IMR-90 (cell line): Measurements from ENCODE around the gene ZNF12. TPM values are rescaled to one million over a fixed set of nuclear protein-coding genes. Genes with fewer than 3 reads are reported as not detected.

Experiments used
- ATAC-seq: fragments of 200-7000 bp; cut with Tn5 transposase; 2 replicates; pipeline ENCODE4 v1.9.1; 2020; ENCODE audit warnings: low read depth, mild to moderate bottlenecking, moderate library complexity
- BruUV-seq: library from RNA; stranded (reverse); fragments of 400-500 nt; replicated peaks from 2 replicates; lab custom pipeline; 2021; lab: Mats Ljungman, UMichigan
- CTCF ChIA-PET: fragments of 300-600 bp; formaldehyde crosslinking; extraction: SDS; loops from one replicate; lab custom pipeline; 2021; ENCODE audit warnings: antibody characterized with exemption; lab: Yijun Ruan, JAX
- POLR2A ChIA-PET: fragments of 300-600 bp; sonication (Branson Sonifier 250); formaldehyde crosslinking; loops from one replicate; lab custom pipeline; 2022; ENCODE audit warnings: antibody characterized with exemption; ENCODE audit not compliant: unreplicated experiment; lab: Charles Lee
- DNase-seq: peaks from one replicate; pipeline ENCODE4 v3.0.0; 2013
- H2AFZ ChIP-seq: replicated peaks from 2 replicates; pipeline ENCODE3; 2013; ENCODE audit warnings: low read length, mild to moderate bottlenecking; ENCODE audit not compliant: poor library complexity
- H2AK5ac ChIP-seq: 2 replicates; pipeline ENCODE4 v1.6.1; 2013; ENCODE audit warnings: low read depth, low read length, inconsistent platforms
- H2AK9ac ChIP-seq: replicated peaks from 2 replicates; pipeline ENCODE3; 2013; ENCODE audit warnings: mild to moderate bottlenecking, low read depth, low read length, moderate library complexity; ENCODE audit not compliant: poor library complexity
- H2BK120ac ChIP-seq: 2 replicates; pipeline ENCODE4 v1.6.1; 2013; ENCODE audit warnings: low read depth, low read length, inconsistent platforms
- H2BK15ac ChIP-seq: 3 replicates; pipeline ENCODE4 v1.6.1; 2013; ENCODE audit warnings: low read depth, low read length, inconsistent platforms
- H2BK20ac ChIP-seq: 2 replicates; pipeline ENCODE4 v1.6.1; 2013; ENCODE audit warnings: low read depth, mild to moderate bottlenecking, inconsistent platforms, low read length, moderate library complexity
- H2BK5ac ChIP-seq: 2 replicates; pipeline ENCODE4 v1.6.1; 2013; ENCODE audit warnings: mild to moderate bottlenecking, low read depth, low read length, inconsistent platforms; ENCODE audit not compliant: poor library complexity, severe bottlenecking
- H3K14ac ChIP-seq: replicated peaks from 2 replicates; pipeline ENCODE4 v1.6.1; 2013; ENCODE audit warnings: low read depth, low read length, inconsistent platforms
- H3K18ac ChIP-seq: 2 replicates; pipeline ENCODE4 v1.6.1; 2013; ENCODE audit warnings: low read depth, low read length, control low read depth
- H3K23ac ChIP-seq: 2 replicates; pipeline ENCODE4 v1.6.1; 2013; ENCODE audit warnings: low read depth, low read length, inconsistent platforms
- H3K27ac ChIP-seq: 2 replicates; pipeline ENCODE4 v1.5.1; 2013; ENCODE audit warnings: mild to moderate bottlenecking, control low read depth, low read length; ENCODE audit not compliant: insufficient read depth
- H3K27me3 ChIP-seq: 2 replicates; pipeline ENCODE4 v1.6.1; 2013; ENCODE audit warnings: low read length; ENCODE audit not compliant: control insufficient read depth, insufficient read depth
- H3K36me3 ChIP-seq: 2 replicates; pipeline ENCODE4 v1.6.1; 2013; ENCODE audit warnings: low read length, mixed read lengths; ENCODE audit not compliant: control insufficient read depth, insufficient read depth
- H3K4ac ChIP-seq: 2 replicates; pipeline ENCODE4 v1.6.1; 2013; ENCODE audit warnings: low read depth, low read length, inconsistent platforms
- H3K4me1 ChIP-seq: 2 replicates; pipeline ENCODE4 v1.6.1; 2013; ENCODE audit warnings: low read length, mixed read lengths; ENCODE audit not compliant: control insufficient read depth, insufficient read depth
- H3K4me2 ChIP-seq: 2 replicates; pipeline ENCODE4 v1.6.1; 2013; ENCODE audit warnings: low read depth, mild to moderate bottlenecking, control low read depth, low read length, moderate library complexity
- H3K4me3 ChIP-seq: 2 replicates; pipeline ENCODE4 v1.5.1; 2013; ENCODE audit warnings: low read depth, mild to moderate bottlenecking, control low read depth, low read length, moderate library complexity; ENCODE audit not compliant: insufficient read depth
- H3K56ac ChIP-seq: 2 replicates; pipeline ENCODE4 v1.6.1; 2013; ENCODE audit warnings: low read length, inconsistent platforms; ENCODE audit not compliant: insufficient read depth; ENCODE audit errors: extremely low read depth
- H3K79me1 ChIP-seq, 2 experiments: 2 replicates each; pipeline ENCODE4 v1.6.1; 2013; ENCODE audit warnings: low read length in 2 of 2, inconsistent platforms in 1 of 2, low read depth in 1 of 2
- H3K9ac ChIP-seq: 2 replicates; pipeline ENCODE4 v1.6.1; 2013; ENCODE audit warnings: low read depth, low read length, control low read depth
- H3K9me1 ChIP-seq: 2 replicates; pipeline ENCODE4 v1.6.1; 2013; ENCODE audit warnings: low read length, inconsistent platforms; ENCODE audit not compliant: insufficient read depth
- H3K9me3 ChIP-seq: 2 replicates; pipeline ENCODE4 v1.6.1; 2013; ENCODE audit warnings: low read length; ENCODE audit not compliant: control insufficient read depth, insufficient read depth
- H4K20me1 ChIP-seq: 2 replicates; pipeline ENCODE4 v1.6.1; 2013; ENCODE audit warnings: low read length, inconsistent platforms; ENCODE audit not compliant: insufficient read depth
- H4K5ac ChIP-seq: 2 replicates; pipeline ENCODE4 v1.6.1; 2013; ENCODE audit warnings: mild to moderate bottlenecking, low read depth, low read length, control low read depth
- H4K8ac ChIP-seq, 2 experiments: 2 replicates each; pipeline ENCODE4 v1.6.1; 2013; ENCODE audit warnings: low read depth in 2 of 2, low read length in 2 of 2, control low read depth in 1 of 2, inconsistent platforms in 1 of 2
- H4K91ac ChIP-seq: 2 replicates; pipeline ENCODE4 v1.6.1; 2013; ENCODE audit warnings: low read depth, low read length, inconsistent platforms; ENCODE audit not compliant: insufficient read depth
- BHLHE40 ChIP-seq: fragments of 150-350 bp; IDR thresholded peaks from 2 replicates; pipeline ENCODE4 v1.6.1; 2016; ENCODE audit warnings: mild to moderate bottlenecking, low read depth, low read length
- CEBPB ChIP-seq: IDR thresholded peaks from 2 replicates; pipeline ENCODE4 v1.6.1; 2012; ENCODE audit warnings: low read depth, low read length, improper control_type of control experiment
- FOS ChIP-seq: fragments of 150-350 bp; IDR thresholded peaks from 2 replicates; pipeline ENCODE4 v1.6.1; 2016; ENCODE audit warnings: low read depth, low read length
- MAFK ChIP-seq: IDR thresholded peaks from 2 replicates; pipeline ENCODE4 v1.6.1; 2012; ENCODE audit warnings: low read depth, low read length, improper control_type of control experiment
- MXI1 ChIP-seq: IDR thresholded peaks from 2 replicates; pipeline ENCODE4 v1.6.1; 2012; ENCODE audit warnings: low read depth, mild to moderate bottlenecking, low read length, moderate library complexity, borderline replicate concordance
- POLR2A ChIP-seq: IDR thresholded peaks from 2 replicates; pipeline ENCODE4 v1.6.1; 2012; ENCODE audit warnings: mild to moderate bottlenecking, low read depth, low read length
- RAD21 ChIP-seq: IDR thresholded peaks from 2 replicates; pipeline ENCODE4 v1.6.1; 2012; ENCODE audit warnings: low read length, improper control_type of control experiment
- RCOR1 ChIP-seq: IDR thresholded peaks from 2 replicates; pipeline ENCODE4 v1.6.1; 2012; ENCODE audit warnings: mild to moderate bottlenecking, low read length, improper control_type of control experiment; ENCODE audit not compliant: insufficient replicate concordance
- RFX5 ChIP-seq: IDR thresholded peaks from 2 replicates; pipeline ENCODE4 v1.8.0; 2012; ENCODE audit warnings: low read depth, mild to moderate bottlenecking, low read length, moderate library complexity
- SMC3 ChIP-seq: fragments of 150-350 bp; IDR thresholded peaks from 2 replicates; pipeline ENCODE4 v1.6.1; 2016; ENCODE audit warnings: low read depth, mild to moderate bottlenecking, antibody characterized with exemption, low read length, moderate library complexity
- USF2 ChIP-seq: fragments of 150-350 bp; IDR thresholded peaks from 2 replicates; pipeline ENCODE4 v1.6.1; 2017; ENCODE audit warnings: mild to moderate bottlenecking, antibody characterized with exemption, low read length, low read depth
- WGBS, 2 experiments: methylation state at CpG; one replicate each; pipeline versions ENCODE4 v1.1.5 to v1.1.7; 2013; ENCODE audit warnings: missing lambda C conversion rate in 2 of 2; ENCODE audit not compliant: insufficient read length in 1 of 2; ENCODE audit errors: extremely low coverage in 2 of 2; 5-methylcytosine and 5-hydroxymethylcytosine counted together
- dilution Hi-C: fragments of 300-500 bp; cut with HindIII; formaldehyde crosslinking; loops from one replicate; pipeline ENCODE4 v1.14.3; 2018; ENCODE audit warnings: low sequenced_read_pairs; ENCODE audit not compliant: unreplicated experiment
- in situ Hi-C: fragments of 300-500 bp; cut with MboI; formaldehyde crosslinking; loops from 3 replicates; pipeline ENCODE4 v1.14.3; 2019; ENCODE audit warnings: low sequenced_read_pairs, inconsistent platforms, mixed read lengths
- intact Hi-C: fragments of 100-400 bp; cut with micrococcal nuclease; formaldehyde crosslinking; loops from 2 replicates; pipeline ENCODE4 v1.10.0; 2022
- polyA plus RNA-seq, 3 experiments: library from polyadenylated mRNA; depleted of rRNA; stranded (reverse); fragments of >200 nt; gene quantifications; 2 replicates each; pipeline ENCODE4 v1.2.3, GENCODE V29; 2012; ENCODE audit warnings: low replicate concordance in 1 of 3
- total RNA-seq: library from RNA; depleted of rRNA; stranded (reverse); fragments of >200 nt; gene quantifications from 2 replicates; pipeline ENCODE4 v1.2.3, GENCODE V29; 2012

The ZNF12 gene
- total and polyA plus RNA-seq, 2 of the 4 experiments (the other 2 are of a cell fraction), result 8.2 to 20.8 TPM

- in situ Hi-C loops, result no loop called here
- H3K27me3 ChIP-seq, result no peaks in the 10 kb centered on the region
- H3K4me2 ChIP-seq, result no peak overlapping the region
- peaks cover 7% of the 10 kb centered on the region; the same call in 1 of the 2 replicates for H3K9me1 ChIP-seq
- 0 out of 2 replicates have a peak, but pooled peaks cover 7% of the 10 kb centered on the region for H4K20me1 ChIP-seq
- no peak overlapping the region for H3K14ac ChIP-seq
- TF ChIP-seq FOS (no peak), MXI1 (no peak), USF2 (no peak), RFX5 (no peak), CEBPB (no peak), POLR2A (no peak), RAD21 (no peak), RCOR1 (no peak), MAFK (no peak), SMC3 (no peak), BHLHE40 (no peak)
- H2BK20ac ChIP-seq, result no peak overlapping the region
- no peak overlapping the region for H4K8ac ChIP-seq
- no peak overlapping the region for H3K23ac ChIP-seq
- H2AK9ac ChIP-seq, result no peak overlapping the region
- WGBS, 2 experiments, result 94% methylated on average over 6 of the region's 15 CpGs; no CpG with 5 or more reads in 1 of the 2 experiments
- H3K9ac ChIP-seq, result no peak overlapping the region
- ATAC-seq, result no peak
- DNase-seq, result no peak
- ChIA-PET CTCF (no interaction called here), POLR2A (no interaction called here)
- no peak overlapping the region for H2BK120ac ChIP-seq
- no peak overlapping the region for H3K27ac ChIP-seq
- H2BK5ac ChIP-seq, result no peak overlapping the region
- no peak overlapping the region for H3K56ac ChIP-seq
- no TSS peak for BruUV-seq
- H3K36me3 ChIP-seq, result peaks cover 54% of the 10 kb centered on the region
- peaks cover 19 to 46% of the 10 kb centered on the region in 2 experiments for H3K79me1 ChIP-seq
- H4K5ac ChIP-seq, result no peak overlapping the region
- dilution Hi-C loops, result no loop called here
- H3K4ac ChIP-seq, result no peak overlapping the region
- no peak overlapping the region for H2AFZ ChIP-seq
- H3K4me1 ChIP-seq, result peaks cover 5% of the 10 kb centered on the region
- no peak overlapping the region for H3K4me3 ChIP-seq
- no peak overlapping the region for H2BK15ac ChIP-seq
- no peak overlapping the region for H4K91ac ChIP-seq
- H2AK5ac ChIP-seq, result no peak overlapping the region
- no peak overlapping the region for H3K18ac ChIP-seq
- no peaks in the 10 kb centered on the region for H3K9me3 ChIP-seq
- intact Hi-C loops, result no loop called here
Observed at GRCh38 chr7:6641305-6642035, 65.3 kb downstream of the ZNF12 start.
